ENCODE data around the gene THPO.

DNA sequence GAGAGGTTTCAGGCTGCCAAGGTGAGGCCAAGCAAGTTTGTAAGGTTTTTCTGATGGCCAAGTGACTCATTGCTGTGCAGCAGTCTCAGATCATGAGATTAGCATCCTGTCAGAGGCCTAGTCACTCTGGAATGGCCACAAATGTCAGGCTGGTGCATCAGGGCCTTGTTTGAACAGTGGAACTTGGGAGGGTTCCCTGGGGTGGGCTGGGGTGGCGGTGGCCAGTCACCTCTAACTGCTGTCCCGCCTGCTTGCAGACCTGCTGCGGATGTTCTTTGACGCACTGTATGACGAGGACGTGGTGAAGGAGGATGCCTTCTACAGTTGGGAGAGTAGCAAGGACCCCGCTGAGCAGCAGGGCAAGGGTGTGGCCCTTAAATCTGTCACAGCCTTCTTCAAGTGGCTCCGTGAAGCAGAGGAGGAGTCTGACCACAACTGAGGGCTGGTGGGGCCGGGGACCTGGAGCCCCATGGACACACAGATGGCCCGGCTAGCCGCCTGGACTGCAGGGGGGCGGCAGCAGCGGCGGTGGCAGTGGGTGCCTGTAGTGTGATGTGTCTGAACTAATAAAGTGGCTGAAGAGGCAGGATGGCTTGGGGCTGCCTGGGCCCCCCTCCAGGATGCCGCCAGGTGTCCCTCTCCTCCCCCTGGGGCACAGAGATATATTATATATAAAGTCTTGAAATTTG, 43.4 kb downstream of the THPO start:
- TF ChIP-seq EP300 (IDR thresholded peaks at IDR 0.05) (no peak), POLR2AphosphoS5 (IDR thresholded peaks at IDR 0.05) (no peak)
- TF ChIP-seq, protein P1, sequence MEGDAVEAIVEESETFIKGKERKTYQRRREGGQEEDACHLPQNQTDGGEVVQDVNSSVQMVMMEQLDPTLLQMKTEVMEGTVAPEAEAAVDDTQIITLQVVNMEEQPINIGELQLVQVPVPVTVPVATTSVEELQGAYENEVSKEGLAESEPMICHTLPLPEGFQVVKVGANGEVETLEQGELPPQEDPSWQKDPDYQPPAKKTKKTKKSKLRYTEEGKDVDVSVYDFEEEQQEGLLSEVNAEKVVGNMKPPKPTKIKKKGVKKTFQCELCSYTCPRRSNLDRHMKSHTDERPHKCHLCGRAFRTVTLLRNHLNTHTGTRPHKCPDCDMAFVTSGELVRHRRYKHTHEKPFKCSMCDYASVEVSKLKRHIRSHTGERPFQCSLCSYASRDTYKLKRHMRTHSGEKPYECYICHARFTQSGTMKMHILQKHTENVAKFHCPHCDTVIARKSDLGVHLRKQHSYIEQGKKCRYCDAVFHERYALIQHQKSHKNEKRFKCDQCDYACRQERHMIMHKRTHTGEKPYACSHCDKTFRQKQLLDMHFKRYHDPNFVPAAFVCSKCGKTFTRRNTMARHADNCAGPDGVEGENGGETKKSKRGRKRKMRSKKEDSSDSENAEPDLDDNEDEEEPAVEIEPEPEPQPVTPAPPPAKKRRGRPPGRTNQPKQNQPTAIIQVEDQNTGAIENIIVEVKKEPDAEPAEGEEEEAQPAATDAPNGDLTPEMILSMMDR (IDR thresholded peaks at IDR 0.05): no peak

All from upper lobe of left lung (tissue), 4 donors.